GM13976 (cell line): ENCODE results near the gene PEPD.

ENCODE experiments used
- DNase-seq: peaks from one replicate; pipeline ENCODE4 v3.0.0; 2012; ENCODE audit warnings: low spot score
- CTCF ChIP-seq: IDR thresholded peaks from 2 replicates; pipeline ENCODE4 v1.5.1; 2012; ENCODE audit warnings: borderline replicate concordance, mild to moderate bottlenecking; ENCODE audit not compliant: insufficient read depth; ENCODE audit errors: extremely low read depth, missing control alignments, control extremely low read depth
- in situ Hi-C: fragments of 300-500 bp; cut with MboI; formaldehyde crosslinking; loops from one replicate; pipeline ENCODE4 v1.12.0; 2022; ENCODE audit warnings: low sequenced_read_pairs, mixed read lengths, inconsistent platforms; ENCODE audit not compliant: unreplicated experiment

PEPD gene

GRCh38 chr19:33554821-33555220 lies 33.2 kb upstream of the PEPD start:
- no peak for DNase-seq
- in situ Hi-C loops, result no loop called here
- TF ChIP-seq CTCF, result no peak

DNA sequence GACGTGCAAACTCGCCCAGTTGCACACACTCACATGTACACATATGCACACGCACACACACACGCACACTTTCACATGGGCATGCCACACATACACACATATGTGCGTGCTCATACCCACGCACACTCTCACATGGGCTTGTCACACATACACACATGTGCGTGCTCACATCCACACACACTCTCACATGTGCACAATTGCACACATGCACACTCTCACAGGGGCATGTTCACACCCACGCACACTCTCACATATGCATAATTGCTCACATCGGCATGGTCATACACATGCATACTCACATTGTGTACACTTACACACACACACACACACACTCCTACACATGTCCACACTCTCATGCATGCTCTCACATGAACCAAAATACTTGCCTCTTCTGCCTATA lies 32.8 kb upstream of the PEPD start:
- in situ Hi-C loops, result no loop called here
- TF ChIP-seq CTCF, result no peak
- DNase-seq, result no peak

DNA sequence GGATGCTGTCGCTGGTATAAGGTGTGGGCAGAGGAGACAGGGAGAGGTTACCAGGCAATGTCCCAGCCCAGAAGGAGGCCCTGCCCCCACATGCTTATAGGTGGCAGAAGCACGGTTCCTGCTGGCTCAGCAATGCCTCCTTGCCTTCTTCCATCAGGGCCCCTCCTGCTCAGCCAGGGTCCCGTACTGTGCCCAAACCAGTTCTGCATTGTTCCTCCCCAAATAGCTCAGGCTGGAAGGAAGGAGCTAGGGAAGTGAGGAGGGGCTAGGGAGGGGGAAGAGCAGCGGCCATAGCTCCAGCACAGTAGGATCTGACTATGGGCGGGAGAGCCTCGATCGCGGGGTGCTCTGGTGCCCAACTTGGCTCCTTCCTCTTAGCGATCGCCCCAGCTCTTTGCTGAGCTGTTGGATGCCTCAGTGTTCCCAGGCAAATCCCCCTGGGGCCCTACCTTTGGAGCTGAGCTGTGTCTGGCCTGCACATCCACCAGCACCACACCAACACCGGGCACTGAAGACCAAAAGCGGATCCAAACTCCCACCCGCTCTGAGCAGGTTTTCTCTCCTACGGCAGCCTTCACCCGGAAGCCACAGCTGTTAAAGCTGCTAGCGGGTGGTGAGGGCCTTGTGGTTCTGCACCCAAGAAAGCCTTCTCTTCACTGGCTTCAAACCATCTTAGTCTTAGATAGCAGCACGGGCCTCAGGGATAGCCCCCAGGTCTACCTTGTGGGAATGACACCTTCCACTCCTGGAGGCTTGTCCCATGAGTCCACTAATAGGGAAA lies 32.1 kb upstream of the PEPD start:
- DNase-seq, result no peak
- TF ChIP-seq CTCF, result no peak
- in situ Hi-C loops, result no loop called here

DNA sequence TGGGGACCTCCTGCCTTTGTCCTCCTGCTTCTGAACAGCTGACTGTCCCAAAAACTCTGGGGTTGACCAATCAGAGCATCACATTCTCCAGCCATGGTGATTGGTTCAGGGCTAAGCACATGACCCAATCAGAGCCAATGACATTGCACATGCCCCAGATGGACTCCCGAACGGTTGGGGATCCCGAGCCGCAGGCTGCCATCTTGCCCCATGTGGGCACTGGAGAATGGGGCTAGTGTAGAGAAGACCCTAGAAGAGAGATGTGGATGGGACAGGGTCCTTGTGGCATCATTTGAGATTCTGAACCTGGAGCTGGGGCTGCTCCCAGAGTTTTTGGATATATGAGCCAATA lies 31.3 kb upstream of the PEPD start:
- DNase-seq, result no peak
- TF ChIP-seq CTCF, result no peak
- in situ Hi-C loops, result no loop called here

- TF ChIP-seq CTCF, result no peak
- in situ Hi-C loops, result no loop called here
- no peak for DNase-seq
Observed at GRCh38 chr19:33552191-33552927, 30.8 kb upstream of the PEPD start.

DNA sequence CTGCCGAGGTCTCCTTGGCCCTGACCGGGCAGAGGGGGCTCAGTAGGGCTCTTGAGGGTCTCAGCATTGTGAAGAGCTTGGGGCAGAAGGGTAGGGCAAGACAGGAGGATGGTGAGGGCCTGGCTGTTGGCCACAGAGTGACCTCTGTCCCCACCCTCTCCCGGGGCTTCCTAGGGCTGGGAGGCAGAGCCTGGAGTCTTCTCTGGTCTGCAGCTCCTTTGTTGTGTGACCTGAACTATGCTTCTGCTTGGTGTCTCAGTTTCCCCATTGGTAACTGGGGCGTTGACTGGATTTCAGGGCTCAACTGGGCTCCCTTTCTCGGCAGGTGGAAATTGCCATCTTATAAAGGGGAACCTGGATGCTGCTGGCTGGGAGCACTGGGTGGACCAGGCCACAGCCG lies 30.1 kb upstream of the PEPD start:
- TF ChIP-seq CTCF, result no peak
- DNase-seq, result no peak
- in situ Hi-C loops, result no loop called here
